Umbilical cord (tissue), 2 donors: ENCODE measurements around the gene METTL15. TPM values are rescaled to one million over a fixed set of nuclear protein-coding genes. Genes with fewer than 3 reads are reported as not detected.
"Not testable (repeated sequence)": the region's sequence is repeated elsewhere in the genome, so short reads cannot be mapped to it uniquely, and the experiment has no call there.

ENCODE experiments used
- DNase-seq: peaks from one replicate; pipeline ENCODE4 v3.0.0-alpha.2; 2015; ENCODE audit warnings: low spot score
- total RNA-seq: library from RNA; depleted of rRNA; stranded (reverse); fragments of >200 nt; gene quantifications from one replicate; pipeline ENCODE4 v1.2.3, GENCODE V29; 2014; ENCODE audit warnings: low replicate concordance; ENCODE audit not compliant: insufficient read depth

Gene METTL15
- 41.9 TPM for total RNA-seq

- peak; percentile 99 for DNase-seq
Measured at GRCh38 chr11:28107750-28108618, at the start of gene METTL15, which contains the start of gene KIF18A. METTL15 (plus strand) TSS chr11:28108388; CDS start chr11:28113335, 4,947 bp downstream. KIF18A (minus strand) TSS chr11:28108156; CDS start chr11:28097947, 10,209 bp downstream.

DNA sequence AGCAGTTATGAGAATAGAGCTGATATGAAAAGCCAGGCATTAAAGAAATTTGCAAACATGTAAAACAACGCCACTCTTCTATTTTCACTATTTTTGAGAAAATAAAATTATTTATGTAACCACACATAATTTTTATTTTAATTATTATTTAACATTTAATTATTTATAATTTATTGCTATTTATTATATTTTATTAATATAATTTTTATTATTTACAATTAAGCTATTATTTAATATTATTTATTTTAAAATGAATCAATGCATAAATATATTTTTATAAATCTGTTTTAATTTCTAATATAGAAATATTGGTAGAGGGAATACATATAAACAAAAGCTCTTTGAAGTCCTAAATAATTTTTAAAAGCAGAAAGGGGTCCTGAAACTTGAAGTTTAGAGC is 36.9 kb upstream of the METTL15 start:
- DNase-seq: no peak

DNA sequence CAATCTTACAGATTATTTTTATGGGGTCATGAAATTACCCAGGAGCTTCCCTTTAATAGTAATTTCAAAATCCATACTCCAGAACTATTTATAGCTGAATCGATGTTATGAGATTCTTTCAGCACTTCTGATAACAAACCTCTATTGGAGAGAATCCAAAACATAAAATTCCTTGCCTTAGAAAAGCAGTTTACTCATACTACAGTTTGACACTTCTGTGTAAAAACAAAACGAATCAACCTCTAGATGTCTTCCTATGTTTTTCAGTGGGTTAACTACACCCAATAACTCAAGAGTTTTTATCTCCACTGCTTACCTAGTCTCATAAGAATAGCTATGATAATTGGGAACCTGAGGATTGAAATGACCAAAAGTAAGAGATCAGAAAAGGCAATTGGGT is 35.9 kb upstream of the METTL15 start:
- no peak for DNase-seq

- DNase-seq: no peak
Measured at GRCh38 chr11:28077521-28077920, 30.7 kb upstream of the METTL15 start.

DNA sequence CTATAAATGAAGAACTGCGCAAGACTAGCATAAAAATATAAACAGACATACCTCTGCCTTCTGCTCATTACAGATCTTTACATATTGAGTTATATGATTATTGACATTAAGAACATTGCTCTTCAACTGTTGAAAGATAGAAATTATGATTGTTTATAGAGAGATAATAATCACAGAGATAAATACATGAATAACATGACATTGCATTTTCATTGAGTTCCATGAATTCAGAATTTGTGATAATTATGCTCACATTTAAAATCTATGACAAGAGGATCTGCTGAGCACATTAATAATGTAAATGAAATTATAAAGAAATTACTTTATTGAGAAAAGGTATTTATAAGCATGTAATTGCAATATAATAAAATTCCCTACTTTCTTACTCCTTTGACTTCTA is 25.1 kb upstream of the METTL15 start:
- no peak for DNase-seq

- DNase-seq: no peak
Measured at GRCh38 chr11:28086569-28086968, 21.6 kb upstream of the METTL15 start.

DNA sequence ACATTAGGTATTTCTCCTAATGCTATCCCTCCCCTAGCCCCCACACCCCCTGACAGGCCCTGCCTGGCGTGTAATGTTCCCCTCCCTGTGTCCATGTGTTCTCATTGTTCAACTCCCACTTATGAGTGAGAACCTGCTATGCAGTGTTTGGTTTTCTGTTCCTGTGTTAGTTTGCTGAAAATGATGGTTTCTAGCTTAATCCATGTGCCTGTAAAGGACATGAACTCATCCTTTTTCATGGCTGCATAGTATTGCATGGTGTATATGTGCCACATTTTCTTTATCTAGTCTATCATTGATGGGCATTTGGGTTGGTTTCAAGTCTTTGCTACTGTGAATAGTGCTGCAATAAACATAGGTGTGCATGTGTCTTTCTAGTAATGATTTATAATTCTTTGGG is 21.0 kb upstream of the METTL15 start:
- not testable (repeated sequence) for DNase-seq

DNA sequence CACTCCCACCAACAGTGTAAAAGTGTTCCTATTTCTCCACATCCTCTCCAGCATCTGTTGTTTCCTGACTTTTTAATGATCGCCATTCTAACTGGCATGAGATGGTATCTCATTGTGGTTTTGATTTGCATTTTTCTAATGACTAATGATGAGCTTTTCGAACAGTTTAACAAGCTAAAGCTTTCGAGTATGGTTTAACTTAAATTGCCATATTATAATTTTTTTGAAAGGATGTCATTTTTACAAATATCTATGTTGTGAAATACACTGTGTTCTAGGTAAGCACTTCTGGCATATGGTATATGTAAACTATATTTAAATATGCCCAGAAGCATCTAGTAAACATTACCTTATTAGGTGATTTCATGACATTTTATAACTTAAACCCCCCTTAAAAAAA is 20.5 kb upstream of the METTL15 start:
- not testable (repeated sequence) for DNase-seq

DNA sequence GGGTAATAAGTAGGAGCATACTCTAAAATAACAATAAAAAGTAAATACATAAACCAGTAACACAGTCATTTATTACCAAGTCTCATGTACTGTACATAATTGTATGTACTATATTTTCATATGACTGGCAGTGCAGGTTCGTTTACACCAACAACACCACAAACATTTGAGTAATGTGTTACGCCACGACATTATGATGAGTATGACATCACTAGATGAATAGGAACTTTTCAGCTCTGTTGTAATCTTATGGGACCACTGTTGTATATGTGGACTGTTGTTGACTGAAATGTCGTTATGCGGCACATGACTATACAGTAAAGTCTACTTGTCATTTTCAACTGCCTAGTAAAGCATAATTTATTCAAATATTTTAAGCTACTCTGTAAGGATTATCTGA is 18.8 kb upstream of the METTL15 start:
- DNase-seq: no peak

DNA sequence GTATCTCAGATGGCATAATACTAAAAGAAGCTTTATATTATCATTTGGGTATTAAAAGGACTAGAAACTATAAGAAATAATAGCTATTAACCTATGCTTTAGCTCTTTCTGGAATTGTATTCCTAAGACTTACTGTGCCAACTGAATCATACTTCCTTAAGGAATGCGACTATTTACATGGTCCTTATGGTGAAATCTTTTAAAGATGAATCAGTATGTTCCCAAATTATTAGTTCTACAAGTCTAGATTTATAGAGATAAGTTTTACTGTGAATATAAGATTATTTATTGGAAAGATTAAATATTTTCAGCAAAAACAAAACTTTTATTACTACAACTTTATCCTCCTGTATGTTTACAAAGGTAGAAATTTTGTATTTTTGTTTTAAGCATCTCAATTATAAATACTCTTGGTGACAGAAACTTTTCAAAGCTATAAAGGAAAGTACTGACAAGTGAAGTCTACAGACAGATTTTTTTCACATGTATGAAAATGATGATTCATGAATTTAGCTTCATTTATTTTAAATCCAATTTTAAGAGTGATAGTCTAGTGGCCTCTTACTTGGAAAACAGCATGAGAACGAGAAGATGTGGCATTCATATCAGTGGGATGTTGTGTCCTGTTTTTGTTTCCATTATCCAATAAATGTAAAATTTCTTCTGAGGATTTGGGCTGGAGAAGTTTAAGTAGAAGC is 18.0 kb upstream of the METTL15 start:
- DNase-seq: no peak

GRCh38 chr11:28092786-28093185 is 15.4 kb upstream of the METTL15 start:
- no peak for DNase-seq

GRCh38 chr11:28098257-28098656 is 9.9 kb upstream of the METTL15 start:
- DNase-seq: no peak

DNA sequence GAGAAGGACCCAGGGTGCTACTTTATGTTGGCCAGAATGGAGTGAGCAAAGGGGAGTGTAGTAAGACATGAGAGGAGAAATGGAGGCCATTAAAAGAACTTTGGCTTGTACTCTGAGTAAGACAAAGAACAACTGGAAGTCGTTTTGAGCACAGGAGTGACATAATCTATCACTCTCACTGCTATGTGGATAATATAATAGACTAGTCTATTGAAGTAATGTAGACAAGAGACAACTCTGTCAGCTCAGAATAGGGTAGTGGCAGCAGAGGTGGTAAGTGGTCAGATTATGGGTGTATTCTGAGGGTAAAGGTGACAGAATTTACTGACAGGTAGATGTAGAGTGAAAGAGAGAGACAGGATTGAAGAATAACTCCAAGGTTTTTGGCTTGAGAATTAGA is 8.5 kb upstream of the METTL15 start:
- no peak for DNase-seq

DNA sequence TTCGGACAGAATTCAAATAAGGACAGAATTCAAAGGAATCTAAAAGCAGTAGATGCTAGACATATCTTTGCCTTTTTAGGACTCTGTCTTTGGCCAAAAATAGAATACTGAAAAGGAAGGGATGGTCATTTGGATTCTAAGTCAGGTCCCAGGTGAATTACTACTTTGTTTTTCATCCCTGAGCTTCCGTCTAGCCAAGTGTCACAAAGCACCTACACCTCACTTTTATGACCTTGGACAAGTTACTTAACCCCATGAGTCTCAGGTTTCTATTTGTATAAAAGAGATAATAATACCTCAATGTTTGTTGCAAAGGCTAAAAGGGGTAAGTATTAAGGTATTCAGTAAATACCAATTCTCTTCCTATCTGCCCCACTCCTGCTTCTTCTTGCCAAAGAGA is 7.5 kb upstream of the METTL15 start:
- DNase-seq: no peak

GRCh38 chr11:28102300-28102699 is 5.9 kb upstream of the METTL15 start:
- DNase-seq: not testable (repeated sequence)

GRCh38 chr11:28104425-28104824 is 3.8 kb upstream of the METTL15 start:
- no peak for DNase-seq

DNA sequence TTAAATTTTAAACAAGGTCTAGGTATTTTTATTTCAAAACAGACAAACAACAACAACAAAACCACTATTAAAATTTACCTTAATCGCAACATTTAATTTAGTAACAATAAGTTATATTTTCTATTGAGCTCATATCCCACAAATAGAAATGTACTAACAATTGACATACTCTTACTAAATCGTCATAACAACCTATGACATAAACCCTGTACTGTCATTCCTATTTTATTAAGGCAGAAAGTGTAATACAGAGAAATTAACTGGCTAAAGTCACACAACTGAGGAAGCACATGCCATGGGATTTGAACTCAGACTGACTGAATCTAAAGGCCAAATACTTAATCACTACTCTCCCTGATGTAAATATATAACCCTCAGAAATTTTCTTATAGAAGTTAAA is 3.2 kb upstream of the METTL15 start:
- no peak for DNase-seq

DNA sequence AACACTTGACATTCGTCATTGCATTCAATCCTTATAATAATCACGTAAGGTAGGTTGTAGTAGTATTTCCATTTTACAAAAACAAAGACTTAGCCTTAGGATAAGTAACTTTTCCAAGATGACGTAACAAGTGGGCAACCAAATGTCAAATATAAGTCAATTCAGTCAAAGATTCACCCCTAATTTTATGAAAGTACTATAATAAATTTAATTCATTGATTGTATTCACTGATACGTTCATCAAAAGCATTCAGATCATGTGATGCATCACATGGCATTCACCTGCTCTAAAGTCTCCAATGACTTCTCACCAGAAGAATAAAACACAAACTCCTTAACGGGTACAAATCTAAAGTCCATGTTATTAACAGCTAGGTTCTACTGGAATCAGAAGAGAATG is 2.3 kb upstream of the METTL15 start:
- no peak for DNase-seq

DNA sequence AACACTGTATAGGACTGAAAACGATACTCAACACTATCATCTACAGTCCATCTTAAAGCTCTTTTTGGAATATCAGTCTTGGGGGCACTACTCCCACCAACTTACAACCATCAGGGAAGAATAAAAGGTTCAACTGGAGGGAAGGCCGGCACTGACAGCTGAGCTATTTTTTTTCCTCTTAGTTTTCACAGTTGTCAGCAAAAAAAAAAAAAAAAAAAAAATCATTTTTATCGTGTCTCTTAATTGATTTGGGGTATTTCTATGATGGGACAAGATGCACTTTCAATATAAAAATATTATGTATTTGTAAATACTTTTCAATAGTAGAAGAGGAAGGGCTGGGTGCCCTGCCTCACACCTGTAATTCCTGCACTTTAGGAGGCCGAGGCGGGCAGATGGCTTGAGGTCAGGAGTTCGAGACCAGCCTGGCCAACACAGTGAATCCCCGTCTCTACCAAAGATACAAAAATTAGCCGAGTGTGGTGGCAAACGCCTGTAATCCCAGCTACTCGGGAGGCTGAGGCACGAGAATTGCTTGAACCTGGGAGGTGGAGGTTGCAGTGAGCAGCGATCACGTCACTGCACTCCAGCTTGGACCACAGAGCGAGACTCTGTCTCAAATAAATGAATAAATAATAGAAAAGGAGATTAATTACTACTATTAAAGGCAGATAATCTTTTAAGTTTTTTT is 1.7 kb upstream of the METTL15 start:
- DNase-seq: no peak

DNA sequence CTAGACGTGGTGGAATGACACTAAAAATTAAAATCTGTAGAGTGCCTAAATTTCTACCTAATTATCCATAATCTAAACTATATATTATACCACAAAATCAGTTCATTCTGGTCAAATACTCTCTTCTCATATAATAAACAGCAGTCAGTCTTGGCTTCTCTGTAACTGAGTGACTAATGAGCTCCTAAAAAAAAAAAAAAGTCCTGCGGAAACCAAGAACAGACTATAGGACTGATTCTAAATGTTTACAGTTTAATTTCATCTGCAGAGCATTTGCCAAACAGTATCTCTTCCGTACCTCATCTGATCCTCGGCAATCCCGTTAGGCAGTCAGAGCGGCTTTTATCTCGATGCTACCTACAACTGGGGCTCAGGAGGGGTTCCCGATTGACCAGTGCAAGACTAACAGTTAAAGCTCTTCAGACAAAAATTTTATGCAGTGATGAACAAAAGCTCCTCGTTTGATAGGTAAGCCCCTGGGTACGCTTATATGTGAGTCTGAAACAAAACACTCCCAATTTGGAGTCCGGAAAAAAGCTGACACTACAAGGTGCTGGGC is 918 bp upstream of the METTL15 start:
- no peak for DNase-seq

GRCh38 chr11:28108958-28109357 is 770 bp downstream of the METTL15 start:
- DNase-seq: no peak
